NT2/D1 (cell line): ENCODE data around the gene MMP19.
"Not testable (repeated sequence)": the region's sequence is repeated elsewhere in the genome, so short reads cannot be mapped to it uniquely, and the experiment has no call there.

Source experiments
- DNase-seq: peaks from one replicate; pipeline ENCODE4 v3.0.0-alpha.2; 2011; ENCODE audit warnings: low read depth, low spot score
- H3K27me3 ChIP-seq: 2 replicates; pipeline ENCODE4 v1.6.0; 2011; ENCODE audit warnings: mild to moderate bottlenecking; ENCODE audit not compliant: insufficient read length, insufficient read depth
- H3K36me3 ChIP-seq: 2 replicates; pipeline ENCODE4 v1.6.1; 2011; ENCODE audit warnings: mild to moderate bottlenecking, low read length, mixed read lengths; ENCODE audit not compliant: insufficient read depth, insufficient read length
- H3K4me1 ChIP-seq: 2 replicates; pipeline ENCODE4 v1.5.1; 2011; ENCODE audit not compliant: insufficient read depth, insufficient read length
- H3K4me3 ChIP-seq: 2 replicates; pipeline ENCODE4 v1.5.1; 2011; ENCODE audit warnings: low read depth; ENCODE audit not compliant: insufficient read length
- H3K9ac ChIP-seq: 2 replicates; pipeline ENCODE4 v1.6.0; 2011; ENCODE audit warnings: low read depth; ENCODE audit not compliant: insufficient read length
- H3K9me3 ChIP-seq: 2 replicates; pipeline ENCODE4 v1.5.1; 2011; ENCODE audit warnings: mild to moderate bottlenecking, low read length; ENCODE audit not compliant: insufficient read depth
- SUZ12 ChIP-seq: IDR thresholded peaks from 2 replicates; pipeline ENCODE4 v1.6.1; 2011; ENCODE audit not compliant: insufficient read length, insufficient read depth; ENCODE audit errors: extremely low read depth
- YY1 ChIP-seq: IDR thresholded peaks from 2 replicates; pipeline ENCODE4 v1.6.1; 2011; ENCODE audit not compliant: insufficient read length, insufficient read depth
- ZNF274 ChIP-seq: IDR thresholded peaks from 2 replicates; pipeline ENCODE4 v1.6.1; 2011; ENCODE audit warnings: mild to moderate bottlenecking, low read depth, low read length

The MMP19 gene, protein sequence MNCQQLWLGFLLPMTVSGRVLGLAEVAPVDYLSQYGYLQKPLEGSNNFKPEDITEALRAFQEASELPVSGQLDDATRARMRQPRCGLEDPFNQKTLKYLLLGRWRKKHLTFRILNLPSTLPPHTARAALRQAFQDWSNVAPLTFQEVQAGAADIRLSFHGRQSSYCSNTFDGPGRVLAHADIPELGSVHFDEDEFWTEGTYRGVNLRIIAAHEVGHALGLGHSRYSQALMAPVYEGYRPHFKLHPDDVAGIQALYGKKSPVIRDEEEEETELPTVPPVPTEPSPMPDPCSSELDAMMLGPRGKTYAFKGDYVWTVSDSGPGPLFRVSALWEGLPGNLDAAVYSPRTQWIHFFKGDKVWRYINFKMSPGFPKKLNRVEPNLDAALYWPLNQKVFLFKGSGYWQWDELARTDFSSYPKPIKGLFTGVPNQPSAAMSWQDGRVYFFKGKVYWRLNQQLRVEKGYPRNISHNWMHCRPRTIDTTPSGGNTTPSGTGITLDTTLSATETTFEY

DNA sequence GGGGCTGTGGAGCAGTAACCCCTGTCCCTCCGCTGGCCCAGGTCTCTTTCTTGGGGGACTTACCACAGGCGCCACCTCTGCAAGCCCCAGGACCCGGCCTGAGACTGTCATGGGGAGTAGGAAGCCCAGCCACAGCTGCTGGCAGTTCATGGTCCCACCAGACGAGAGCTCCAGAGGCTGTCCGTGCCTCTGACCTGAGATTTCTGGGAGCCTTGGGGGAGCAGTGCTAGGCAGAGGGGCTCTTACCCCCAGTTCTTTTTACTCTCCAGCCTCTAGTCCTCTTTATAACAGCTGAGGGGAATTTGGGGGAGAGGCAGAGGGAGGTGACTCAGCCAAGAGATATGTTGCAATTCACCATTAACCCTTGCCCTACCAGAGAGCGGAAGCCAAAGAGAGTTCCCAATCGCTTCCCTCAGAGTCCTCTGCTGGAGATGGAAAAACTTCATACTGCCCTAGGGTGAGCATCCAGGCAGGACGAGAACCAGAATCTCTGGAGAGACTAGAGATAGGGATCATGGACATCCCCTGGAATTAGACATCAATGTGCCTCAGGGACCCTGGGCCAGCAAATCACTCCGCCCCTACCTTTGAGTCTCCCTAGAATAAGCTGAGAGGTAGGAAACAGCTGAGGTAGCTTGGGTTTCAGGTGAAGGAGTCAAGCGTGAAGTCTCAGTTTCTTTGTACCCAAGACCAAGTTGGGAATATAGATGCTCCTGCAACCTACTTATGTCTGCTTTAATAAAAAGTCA lies at the start of gene MMP19:
Gene MMP19 (minus strand): TSS at position 256 of the 749 bp plus-strand sequence. CDS start 106 bp downstream, at position 150.
- Histone ChIP-seq H3K4me3 (peak within 1 kb of the TSS; percentile 38), H3K9me3 (no peaks in the 10 kb centered on the region), H3K4me1 (peaks cover 13% of the 10 kb centered on the region), H3K27me3 (no peaks in the 10 kb centered on the region), H3K36me3 (peaks cover 31% of the 10 kb centered on the region), H3K9ac (peak within 1 kb of the TSS; percentile 65)
- DNase-seq: peak; percentile 62
- no peak for TF ChIP-seq YY1
- TF ChIP-seq SUZ12: no peak
- no peak for TF ChIP-seq ZNF274

DNA sequence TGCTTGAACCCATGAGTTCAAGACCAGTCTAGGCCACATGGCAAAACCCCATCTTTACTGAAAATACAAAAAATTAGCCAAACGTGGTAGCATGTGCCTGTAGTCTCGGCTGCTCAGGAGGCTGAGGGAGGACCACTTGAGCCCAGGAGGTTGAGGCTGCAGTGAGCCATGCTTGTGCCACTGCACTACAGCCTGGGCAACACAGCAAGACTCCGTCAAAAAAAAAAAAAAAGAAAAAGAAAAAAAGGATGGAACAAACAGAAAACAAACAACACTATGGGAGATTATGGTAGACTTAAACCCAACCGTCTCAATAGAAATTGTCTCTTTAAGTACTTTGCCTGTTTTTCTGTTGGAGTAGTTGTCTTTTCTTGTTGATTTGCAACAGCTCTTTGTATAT lies 48.6 kb upstream of the MMP19 start:
- Histone ChIP-seq H3K4me3 (no peak overlapping the region), H3K27me3 (no peaks in the 10 kb centered on the region), H3K4me1 (no peaks in the 10 kb centered on the region), H3K36me3 (no peaks in the 10 kb centered on the region), H3K9me3 (no peaks in the 10 kb centered on the region), H3K9ac (no peak overlapping the region)
- TF ChIP-seq ZNF274: no peak
- no peak for TF ChIP-seq SUZ12
- no peak for TF ChIP-seq YY1
- no peak for DNase-seq

DNA sequence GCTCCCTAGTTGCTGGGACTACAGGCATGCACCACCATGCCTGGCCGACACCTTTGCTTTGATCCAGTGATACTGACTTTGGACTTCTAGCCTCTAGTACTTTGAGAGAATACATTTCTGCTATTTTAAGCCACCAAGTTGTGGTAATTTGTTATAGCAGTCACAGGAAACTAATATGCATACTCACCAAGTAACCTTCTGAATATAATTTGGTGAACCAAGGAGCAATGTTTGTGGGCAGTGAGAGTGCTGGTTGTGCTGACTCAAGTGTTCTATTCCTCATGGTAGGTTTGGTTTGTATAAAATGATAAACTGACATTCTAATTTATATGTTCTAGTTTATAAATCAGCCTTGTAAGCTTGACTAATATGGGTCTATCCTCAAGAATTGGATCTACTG lies 42.4 kb upstream of the MMP19 start:
- Histone ChIP-seq H3K9ac (no peak overlapping the region), H3K36me3 (no peaks in the 10 kb centered on the region), H3K4me3 (no peak overlapping the region), H3K4me1 (no peaks in the 10 kb centered on the region), H3K27me3 (no peaks in the 10 kb centered on the region), H3K9me3 (no peaks in the 10 kb centered on the region)
- TF ChIP-seq SUZ12: no peak
- no peak for TF ChIP-seq ZNF274
- no peak for TF ChIP-seq YY1
- DNase-seq: no peak

DNA sequence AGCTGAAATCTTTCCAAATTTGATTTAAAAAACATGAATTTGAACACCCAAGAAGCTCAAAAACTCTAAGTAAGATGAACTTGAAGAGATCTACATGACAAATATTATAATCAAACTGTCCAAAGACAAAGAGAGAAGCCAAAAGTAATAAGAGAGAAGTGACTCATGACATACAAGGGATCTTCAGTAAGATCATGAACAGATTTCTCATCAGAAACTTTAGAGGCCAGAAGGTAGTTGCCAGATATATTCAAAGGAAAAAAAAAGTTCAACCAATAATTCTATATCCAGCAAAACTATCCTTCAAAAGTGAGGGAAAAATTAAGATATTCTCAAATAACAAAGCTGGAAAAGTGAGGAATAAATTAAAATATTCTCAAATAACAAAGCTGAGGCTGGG lies 35.1 kb upstream of the MMP19 start:
- Histone ChIP-seq H3K9ac (no peak overlapping the region), H3K4me3 (no peak overlapping the region), H3K36me3 (no peaks in the 10 kb centered on the region), H3K27me3 (no peaks in the 10 kb centered on the region), H3K4me1 (peaks cover 5% of the 10 kb centered on the region), H3K9me3 (peaks cover 9% of the 10 kb centered on the region; the same call in 1 of the 2 replicates)
- TF ChIP-seq SUZ12 (no peak), YY1 (no peak), ZNF274 (no peak)
- DNase-seq: no peak

DNA sequence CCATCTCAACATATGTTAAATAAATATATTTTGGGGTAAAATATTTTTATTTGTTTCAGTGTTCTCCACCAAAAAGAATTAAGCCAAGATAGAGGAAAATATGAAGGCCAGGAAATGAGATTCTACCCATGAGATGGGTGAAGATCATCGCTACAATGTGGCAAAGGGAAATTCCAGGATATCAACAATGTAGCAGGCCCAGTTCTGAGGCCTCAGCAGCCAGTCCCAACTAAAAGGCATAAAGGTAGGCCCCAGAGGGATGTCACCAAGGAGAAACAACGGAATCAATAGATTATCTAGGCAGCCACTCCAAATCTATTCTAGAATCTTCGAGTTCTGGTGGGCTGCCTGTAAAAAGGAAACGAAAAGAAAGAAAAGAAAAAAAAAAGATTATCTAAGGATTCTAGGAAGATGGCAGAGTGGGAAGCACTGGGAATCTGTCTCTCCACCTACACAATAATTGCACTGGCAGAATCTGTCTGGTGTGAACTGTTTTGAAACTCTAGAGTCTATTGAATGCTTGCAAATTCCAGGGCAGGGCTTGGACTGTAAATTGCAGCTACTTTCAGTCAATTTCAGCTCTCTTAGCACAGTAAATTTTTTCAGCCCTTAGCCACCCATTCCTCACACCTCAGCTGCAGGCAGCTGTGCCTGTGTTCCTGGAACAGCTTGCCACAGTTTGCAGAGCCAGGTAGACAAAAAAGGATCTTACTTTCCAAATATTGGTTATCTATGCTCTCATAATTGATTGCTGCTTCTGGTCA lies 33.1 kb upstream of the MMP19 start:
- no peak for DNase-seq
- Histone ChIP-seq H3K9ac (no peak overlapping the region), H3K4me1 (peaks cover 5% of the 10 kb centered on the region), H3K36me3 (no peaks in the 10 kb centered on the region), H3K4me3 (no peak overlapping the region), H3K27me3 (no peaks in the 10 kb centered on the region), H3K9me3 (peaks cover 9% of the 10 kb centered on the region; the same call in 1 of the 2 replicates)
- TF ChIP-seq ZNF274: no peak
- no peak for TF ChIP-seq YY1
- TF ChIP-seq SUZ12: no peak

DNA sequence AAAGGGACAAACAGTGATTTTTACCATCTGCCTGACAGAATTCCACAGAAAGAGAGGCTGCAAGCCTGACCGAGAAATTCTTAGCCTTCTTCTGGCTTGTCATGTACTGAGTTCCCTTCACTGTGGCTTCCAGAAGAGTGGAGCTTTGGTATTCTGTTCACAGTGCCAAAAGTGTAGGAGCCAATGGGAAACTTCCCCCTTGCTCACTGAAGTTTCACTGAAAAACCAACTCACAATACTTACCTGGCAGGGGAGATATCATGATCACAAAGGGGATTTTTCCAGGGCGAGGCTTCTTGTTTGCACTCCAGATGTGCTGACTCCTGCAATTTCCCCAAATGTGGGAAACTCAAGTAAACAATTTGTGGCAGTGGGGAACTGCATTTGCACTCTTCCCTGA lies 31.7 kb upstream of the MMP19 start:
- H3K9ac ChIP-seq: no peak overlapping the region
- DNase-seq: no peak
- H3K4me1 ChIP-seq: peaks cover 5% of the 10 kb centered on the region
- no peaks in the 10 kb centered on the region for H3K36me3 ChIP-seq
- H3K9me3 ChIP-seq: peaks cover 9% of the 10 kb centered on the region; the same call in 1 of the 2 replicates
- H3K27me3 ChIP-seq: no peaks in the 10 kb centered on the region
- no peak overlapping the region for H3K4me3 ChIP-seq
- TF ChIP-seq YY1: no peak
- TF ChIP-seq ZNF274: no peak
- no peak for TF ChIP-seq SUZ12

DNA sequence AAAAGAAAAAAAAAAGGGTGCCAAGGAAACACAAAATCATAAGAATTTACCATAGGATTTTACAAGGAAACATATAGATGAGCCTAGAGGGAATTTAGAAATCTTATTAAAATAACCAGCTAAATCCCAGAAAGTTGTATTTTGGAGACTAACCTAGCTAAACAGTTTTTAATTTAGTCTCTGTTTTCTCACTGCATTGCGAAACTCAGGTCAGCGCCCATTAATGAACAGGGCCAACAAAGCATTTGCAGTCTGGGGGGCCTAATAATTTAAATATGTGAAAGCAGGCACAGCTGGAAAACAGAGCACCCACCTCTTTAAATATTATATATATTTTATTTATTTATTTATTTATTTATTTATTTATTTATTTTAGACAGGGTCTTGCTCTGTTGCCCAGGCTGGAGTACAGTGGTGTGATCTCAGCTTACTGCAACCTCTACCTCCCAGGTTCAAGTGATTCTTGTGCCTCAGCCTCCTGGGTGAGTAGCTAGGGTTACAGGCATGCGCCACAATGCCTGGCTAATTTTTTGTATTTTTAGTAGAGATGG lies 23.8 kb upstream of the MMP19 start:
- DNase-seq, H3K4me1 ChIP-seq, H3K4me3 ChIP-seq, H3K36me3 ChIP-seq, H3K9ac ChIP-seq, H3K27me3 ChIP-seq: not testable (repeated sequence)
- peaks cover 10% of the 10 kb centered on the region; the same call in 1 of the 2 replicates for H3K9me3 ChIP-seq
